Adrenal gland (tissue), 5 donors: Measurements from ENCODE around the gene POU2F3.

Experiments used
- POLR2A ChIP-seq, 2 donors: fragments of 450-650 bp; IDR thresholded peaks; one replicate each; pipeline ENCODE4 v1.6.1; 2017; ENCODE audit warnings: antibody characterized with exemption in 2 of 2, mild to moderate bottlenecking in 2 of 2, moderate library complexity in 1 of 2
- TF ChIP-seq, protein P1 (sequence below), 6 experiments: fragments of 450-650 bp in 4 of 6; fragments of 200-600 bp in 2 of 6; sonication (generic) in 1 of 6; IDR thresholded peaks; 1 replicate in 5 of 6; 2 replicates in 1 of 6; pipeline versions ENCODE4 v1.5.1 to v1.8.0; 2016 to 2021; ENCODE audit warnings: antibody characterized with exemption in 6 of 6, mild to moderate bottlenecking in 2 of 6, moderate library complexity in 1 of 6
- donor health status: DM: no; HTN: no; CAD: no.

DNA sequence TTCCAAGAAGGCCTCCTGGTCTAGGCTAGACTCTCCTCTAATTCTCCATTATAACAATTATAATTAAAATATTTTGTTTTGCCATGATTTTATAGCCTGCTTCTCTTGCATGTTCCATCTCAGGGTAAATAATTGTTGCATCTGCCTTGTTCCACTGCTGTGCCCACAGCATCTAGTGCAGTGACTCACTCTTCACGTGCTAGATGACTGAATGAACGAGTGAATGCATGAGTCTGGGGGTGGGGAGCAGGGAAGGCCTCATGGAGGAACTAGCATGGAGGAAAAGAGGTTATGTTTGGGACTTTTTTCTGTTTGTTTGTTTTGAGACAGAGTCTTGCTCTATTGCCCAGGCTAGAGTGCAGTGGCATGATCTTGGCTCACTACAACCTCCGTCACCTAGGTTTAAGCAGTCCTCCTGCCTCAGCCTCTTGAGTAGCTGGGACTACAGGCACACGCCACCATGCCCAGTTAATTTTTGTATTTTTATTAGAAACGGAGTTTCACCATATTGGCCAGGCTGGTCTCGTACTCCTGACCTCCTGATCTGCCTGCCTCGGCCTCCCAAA, 34.3 kb upstream of the POU2F3 start:
- TF ChIP-seq, protein P1, sequence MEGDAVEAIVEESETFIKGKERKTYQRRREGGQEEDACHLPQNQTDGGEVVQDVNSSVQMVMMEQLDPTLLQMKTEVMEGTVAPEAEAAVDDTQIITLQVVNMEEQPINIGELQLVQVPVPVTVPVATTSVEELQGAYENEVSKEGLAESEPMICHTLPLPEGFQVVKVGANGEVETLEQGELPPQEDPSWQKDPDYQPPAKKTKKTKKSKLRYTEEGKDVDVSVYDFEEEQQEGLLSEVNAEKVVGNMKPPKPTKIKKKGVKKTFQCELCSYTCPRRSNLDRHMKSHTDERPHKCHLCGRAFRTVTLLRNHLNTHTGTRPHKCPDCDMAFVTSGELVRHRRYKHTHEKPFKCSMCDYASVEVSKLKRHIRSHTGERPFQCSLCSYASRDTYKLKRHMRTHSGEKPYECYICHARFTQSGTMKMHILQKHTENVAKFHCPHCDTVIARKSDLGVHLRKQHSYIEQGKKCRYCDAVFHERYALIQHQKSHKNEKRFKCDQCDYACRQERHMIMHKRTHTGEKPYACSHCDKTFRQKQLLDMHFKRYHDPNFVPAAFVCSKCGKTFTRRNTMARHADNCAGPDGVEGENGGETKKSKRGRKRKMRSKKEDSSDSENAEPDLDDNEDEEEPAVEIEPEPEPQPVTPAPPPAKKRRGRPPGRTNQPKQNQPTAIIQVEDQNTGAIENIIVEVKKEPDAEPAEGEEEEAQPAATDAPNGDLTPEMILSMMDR (IDR thresholded peaks at IDR 0.05) = no peak
- TF ChIP-seq POLR2A (IDR thresholded peaks at IDR 0.05) = peak in 1 of 2 donors; percentile 37
